Uterus (tissue), 2 donors: ENCODE measurements around the gene CFAP210.
A peak's percentile ranks its signal among the peaks of the same experiment; 100 is the strongest.

Experiments
- POLR2A ChIP-seq, 2 donors: fragments of 450-650 bp; IDR thresholded peaks; one replicate each; pipeline ENCODE4 v1.6.1; 2016; ENCODE audit warnings: antibody characterized with exemption in 2 of 2, mild to moderate bottlenecking in 1 of 2, moderate library complexity in 1 of 2
- TF ChIP-seq, protein P1 (sequence below), 4 experiments: fragments of 200-600 bp in 2 of 4; fragments of 450-650 bp in 2 of 4; sonication (generic) in 2 of 4; IDR thresholded peaks; one replicate each; pipeline ENCODE4 v1.5.1; 2016 to 2019; ENCODE audit warnings: antibody characterized with exemption in 4 of 4, mild to moderate bottlenecking in 2 of 4, moderate library complexity in 1 of 4

DNA sequence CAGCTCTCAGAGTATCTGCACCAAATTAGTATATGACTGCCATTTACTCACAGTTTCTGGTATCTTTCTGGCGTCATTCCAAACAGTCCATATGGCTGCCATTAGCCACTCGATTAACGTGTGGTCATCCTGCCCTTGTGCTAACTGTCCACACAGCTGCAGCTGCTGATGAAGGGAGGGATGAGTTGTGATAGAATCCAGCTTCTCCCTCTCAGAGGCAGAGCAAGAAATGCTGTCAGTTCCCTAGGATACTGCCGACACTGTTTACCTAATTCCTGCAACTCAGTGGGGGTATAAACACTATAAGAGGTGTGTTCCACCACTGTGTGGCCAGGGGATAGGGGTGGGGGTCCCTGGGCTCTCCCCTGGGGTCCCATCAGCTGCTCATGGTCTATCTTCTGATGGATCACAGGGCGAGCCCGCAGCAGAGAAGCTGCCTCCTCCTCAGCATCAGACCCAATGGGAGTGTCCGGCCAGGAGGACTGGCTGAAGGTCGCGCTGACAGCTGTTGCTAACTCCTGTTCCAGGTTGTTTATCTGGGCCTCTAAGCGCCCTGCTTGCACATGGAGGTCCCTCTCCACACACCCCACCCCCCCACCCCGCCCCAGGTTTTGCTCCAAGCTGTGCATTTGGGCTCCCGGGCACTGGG lies 22.2 kb upstream of the CFAP210 start:
- TF ChIP-seq, protein P1, sequence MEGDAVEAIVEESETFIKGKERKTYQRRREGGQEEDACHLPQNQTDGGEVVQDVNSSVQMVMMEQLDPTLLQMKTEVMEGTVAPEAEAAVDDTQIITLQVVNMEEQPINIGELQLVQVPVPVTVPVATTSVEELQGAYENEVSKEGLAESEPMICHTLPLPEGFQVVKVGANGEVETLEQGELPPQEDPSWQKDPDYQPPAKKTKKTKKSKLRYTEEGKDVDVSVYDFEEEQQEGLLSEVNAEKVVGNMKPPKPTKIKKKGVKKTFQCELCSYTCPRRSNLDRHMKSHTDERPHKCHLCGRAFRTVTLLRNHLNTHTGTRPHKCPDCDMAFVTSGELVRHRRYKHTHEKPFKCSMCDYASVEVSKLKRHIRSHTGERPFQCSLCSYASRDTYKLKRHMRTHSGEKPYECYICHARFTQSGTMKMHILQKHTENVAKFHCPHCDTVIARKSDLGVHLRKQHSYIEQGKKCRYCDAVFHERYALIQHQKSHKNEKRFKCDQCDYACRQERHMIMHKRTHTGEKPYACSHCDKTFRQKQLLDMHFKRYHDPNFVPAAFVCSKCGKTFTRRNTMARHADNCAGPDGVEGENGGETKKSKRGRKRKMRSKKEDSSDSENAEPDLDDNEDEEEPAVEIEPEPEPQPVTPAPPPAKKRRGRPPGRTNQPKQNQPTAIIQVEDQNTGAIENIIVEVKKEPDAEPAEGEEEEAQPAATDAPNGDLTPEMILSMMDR (IDR thresholded peaks at IDR 0.05) = peak in 1 of 4 experiments; percentile 9
- TF ChIP-seq POLR2A (IDR thresholded peaks at IDR 0.05) = no peak
